ENCODE data around the gene ABCC5.

Gene ABCC5

GRCh38 chr3:183911087-183911486, 106.6 kb downstream of the ABCC5 start:
- no peak for DNase-seq (ENCODE audit: extremely low read depth, low read depth)

GRCh38 chr3:183909030-183909600, 108.6 kb downstream of the ABCC5 start:
- TF ChIP-seq CTCF (IDR thresholded peaks at IDR 0.05; ENCODE audit: low read depth, low read length) = no peak
- no peak for DNase-seq (ENCODE audit: extremely low read depth, low read depth)

More at GRCh38 chr3:183911087-183911486, 106.6 kb downstream of the ABCC5 start:
- TF ChIP-seq CTCF (IDR thresholded peaks at IDR 0.05; ENCODE audit: low read depth, low read length) = no peak

- DNase-seq (ENCODE audit: extremely low read depth, low read depth) = no peak
- no peak for TF ChIP-seq CTCF (IDR thresholded peaks at IDR 0.05; ENCODE audit: low read depth, low read length)
These were observed 109.8 kb downstream of the ABCC5 start for GRCh38 chr3:183907911-183908331.

- DNase-seq (ENCODE audit: extremely low read depth, low read depth) = no peak
- no peak for TF ChIP-seq CTCF (IDR thresholded peaks at IDR 0.05; ENCODE audit: low read depth, low read length)
These were observed 110.5 kb downstream of the ABCC5 start for GRCh38 chr3:183907176-183907575.

GRCh38 chr3:183906234-183906921, 111.3 kb downstream of the ABCC5 start:
- no peak for DNase-seq (ENCODE audit: extremely low read depth, low read depth)
- no peak for TF ChIP-seq CTCF (IDR thresholded peaks at IDR 0.05; ENCODE audit: low read depth, low read length)

GRCh38 chr3:183904833-183905780, 112.6 kb downstream of the ABCC5 start:
- TF ChIP-seq CTCF (IDR thresholded peaks at IDR 0.05; ENCODE audit: low read depth, low read length) = no peak
- no peak for DNase-seq (ENCODE audit: extremely low read depth, low read depth)

Data from AG09319 (cell line).